IMR-90 (cell line): Measurements from ENCODE around the gene FBXO4.

Source experiments
- BHLHE40 ChIP-seq: fragments of 150-350 bp; IDR thresholded peaks from 2 replicates; pipeline ENCODE4 v1.6.1; 2016; ENCODE audit warnings: mild to moderate bottlenecking, low read depth, low read length
- CEBPB ChIP-seq: IDR thresholded peaks from 2 replicates; pipeline ENCODE4 v1.6.1; 2012; ENCODE audit warnings: low read depth, low read length, improper control_type of control experiment
- CTCF ChIP-seq: conservative IDR thresholded peaks from 2 replicates; pipeline ENCODE4 v1.5.1; 2012; ENCODE audit warnings: mild to moderate bottlenecking, low read depth, low read length, improper control_type of control experiment
- MAFK ChIP-seq: IDR thresholded peaks from 2 replicates; pipeline ENCODE4 v1.6.1; 2012; ENCODE audit warnings: low read depth, low read length, improper control_type of control experiment
- MXI1 ChIP-seq: IDR thresholded peaks from 2 replicates; pipeline ENCODE4 v1.6.1; 2012; ENCODE audit warnings: low read depth, mild to moderate bottlenecking, low read length, moderate library complexity, borderline replicate concordance
- POLR2A ChIP-seq: IDR thresholded peaks from 2 replicates; pipeline ENCODE4 v1.6.1; 2012; ENCODE audit warnings: mild to moderate bottlenecking, low read depth, low read length
- USF2 ChIP-seq: fragments of 150-350 bp; IDR thresholded peaks from 2 replicates; pipeline ENCODE4 v1.6.1; 2017; ENCODE audit warnings: mild to moderate bottlenecking, antibody characterized with exemption, low read length, low read depth

GRCh38 chr5:41885286-41885685, 39.8 kb upstream of the FBXO4 start:
- TF ChIP-seq CTCF (no peak), POLR2A (no peak), MAFK (no peak), MXI1 (no peak), USF2 (no peak), CEBPB (no peak), BHLHE40 (no peak)
